IMR-90 (cell line): ENCODE measurements around the gene VPS13C. TPM values are rescaled to one million over a fixed set of nuclear protein-coding genes. Genes with fewer than 3 reads are reported as not detected.

Source experiments
- ATAC-seq: fragments of 200-7000 bp; cut with Tn5 transposase; 2 replicates; pipeline ENCODE4 v1.9.1; 2020; ENCODE audit warnings: low read depth, mild to moderate bottlenecking, moderate library complexity
- BruUV-seq: library from RNA; stranded (reverse); fragments of 400-500 nt; replicated peaks from 2 replicates; lab custom pipeline; 2021; lab: Mats Ljungman, UMichigan
- CTCF ChIA-PET: fragments of 300-600 bp; formaldehyde crosslinking; extraction: SDS; loops from one replicate; lab custom pipeline; 2021; ENCODE audit warnings: antibody characterized with exemption; lab: Yijun Ruan, JAX
- POLR2A ChIA-PET: fragments of 300-600 bp; sonication (Branson Sonifier 250); formaldehyde crosslinking; loops from one replicate; lab custom pipeline; 2022; ENCODE audit warnings: antibody characterized with exemption; ENCODE audit not compliant: unreplicated experiment; lab: Charles Lee
- DNase-seq: peaks from one replicate; pipeline ENCODE4 v3.0.0; 2013
- H2AFZ ChIP-seq: replicated peaks from 2 replicates; pipeline ENCODE3; 2013; ENCODE audit warnings: low read length, mild to moderate bottlenecking; ENCODE audit not compliant: poor library complexity
- H2AK5ac ChIP-seq: 2 replicates; pipeline ENCODE4 v1.6.1; 2013; ENCODE audit warnings: low read depth, low read length, inconsistent platforms
- H2AK9ac ChIP-seq: replicated peaks from 2 replicates; pipeline ENCODE3; 2013; ENCODE audit warnings: mild to moderate bottlenecking, low read depth, low read length, moderate library complexity; ENCODE audit not compliant: poor library complexity
- H2BK120ac ChIP-seq: 2 replicates; pipeline ENCODE4 v1.6.1; 2013; ENCODE audit warnings: low read depth, low read length, inconsistent platforms
- H2BK15ac ChIP-seq: 3 replicates; pipeline ENCODE4 v1.6.1; 2013; ENCODE audit warnings: low read depth, low read length, inconsistent platforms
- H2BK20ac ChIP-seq: 2 replicates; pipeline ENCODE4 v1.6.1; 2013; ENCODE audit warnings: low read depth, mild to moderate bottlenecking, inconsistent platforms, low read length, moderate library complexity
- H2BK5ac ChIP-seq: 2 replicates; pipeline ENCODE4 v1.6.1; 2013; ENCODE audit warnings: mild to moderate bottlenecking, low read depth, low read length, inconsistent platforms; ENCODE audit not compliant: poor library complexity, severe bottlenecking
- H3K14ac ChIP-seq: replicated peaks from 2 replicates; pipeline ENCODE4 v1.6.1; 2013; ENCODE audit warnings: low read depth, low read length, inconsistent platforms
- H3K18ac ChIP-seq: 2 replicates; pipeline ENCODE4 v1.6.1; 2013; ENCODE audit warnings: low read depth, low read length, control low read depth
- H3K23ac ChIP-seq: 2 replicates; pipeline ENCODE4 v1.6.1; 2013; ENCODE audit warnings: low read depth, low read length, inconsistent platforms
- H3K27ac ChIP-seq: 2 replicates; pipeline ENCODE4 v1.5.1; 2013; ENCODE audit warnings: mild to moderate bottlenecking, control low read depth, low read length; ENCODE audit not compliant: insufficient read depth
- H3K27me3 ChIP-seq: 2 replicates; pipeline ENCODE4 v1.6.1; 2013; ENCODE audit warnings: low read length; ENCODE audit not compliant: control insufficient read depth, insufficient read depth
- H3K36me3 ChIP-seq: 2 replicates; pipeline ENCODE4 v1.6.1; 2013; ENCODE audit warnings: low read length, mixed read lengths; ENCODE audit not compliant: control insufficient read depth, insufficient read depth
- H3K4ac ChIP-seq: 2 replicates; pipeline ENCODE4 v1.6.1; 2013; ENCODE audit warnings: low read depth, low read length, inconsistent platforms
- H3K4me1 ChIP-seq: 2 replicates; pipeline ENCODE4 v1.6.1; 2013; ENCODE audit warnings: low read length, mixed read lengths; ENCODE audit not compliant: control insufficient read depth, insufficient read depth
- H3K4me2 ChIP-seq: 2 replicates; pipeline ENCODE4 v1.6.1; 2013; ENCODE audit warnings: low read depth, mild to moderate bottlenecking, control low read depth, low read length, moderate library complexity
- H3K4me3 ChIP-seq: 2 replicates; pipeline ENCODE4 v1.5.1; 2013; ENCODE audit warnings: low read depth, mild to moderate bottlenecking, control low read depth, low read length, moderate library complexity; ENCODE audit not compliant: insufficient read depth
- H3K56ac ChIP-seq: 2 replicates; pipeline ENCODE4 v1.6.1; 2013; ENCODE audit warnings: low read length, inconsistent platforms; ENCODE audit not compliant: insufficient read depth; ENCODE audit errors: extremely low read depth
- H3K79me1 ChIP-seq, 2 experiments: 2 replicates each; pipeline ENCODE4 v1.6.1; 2013; ENCODE audit warnings: low read length in 2 of 2, inconsistent platforms in 1 of 2, low read depth in 1 of 2
- H3K9ac ChIP-seq: 2 replicates; pipeline ENCODE4 v1.6.1; 2013; ENCODE audit warnings: low read depth, low read length, control low read depth
- H3K9me1 ChIP-seq: 2 replicates; pipeline ENCODE4 v1.6.1; 2013; ENCODE audit warnings: low read length, inconsistent platforms; ENCODE audit not compliant: insufficient read depth
- H3K9me3 ChIP-seq: 2 replicates; pipeline ENCODE4 v1.6.1; 2013; ENCODE audit warnings: low read length; ENCODE audit not compliant: control insufficient read depth, insufficient read depth
- H4K20me1 ChIP-seq: 2 replicates; pipeline ENCODE4 v1.6.1; 2013; ENCODE audit warnings: low read length, inconsistent platforms; ENCODE audit not compliant: insufficient read depth
- H4K5ac ChIP-seq: 2 replicates; pipeline ENCODE4 v1.6.1; 2013; ENCODE audit warnings: mild to moderate bottlenecking, low read depth, low read length, control low read depth
- H4K8ac ChIP-seq, 2 experiments: 2 replicates each; pipeline ENCODE4 v1.6.1; 2013; ENCODE audit warnings: low read depth in 2 of 2, low read length in 2 of 2, control low read depth in 1 of 2, inconsistent platforms in 1 of 2
- H4K91ac ChIP-seq: 2 replicates; pipeline ENCODE4 v1.6.1; 2013; ENCODE audit warnings: low read depth, low read length, inconsistent platforms; ENCODE audit not compliant: insufficient read depth
- BHLHE40 ChIP-seq: fragments of 150-350 bp; IDR thresholded peaks from 2 replicates; pipeline ENCODE4 v1.6.1; 2016; ENCODE audit warnings: mild to moderate bottlenecking, low read depth, low read length
- CEBPB ChIP-seq: IDR thresholded peaks from 2 replicates; pipeline ENCODE4 v1.6.1; 2012; ENCODE audit warnings: low read depth, low read length, improper control_type of control experiment
- CHD1 ChIP-seq: IDR thresholded peaks from 2 replicates; pipeline ENCODE4 v1.6.1; 2012; ENCODE audit warnings: low read depth, low read length, improper control_type of control experiment
- CTCF ChIP-seq: conservative IDR thresholded peaks from 2 replicates; pipeline ENCODE4 v1.5.1; 2012; ENCODE audit warnings: mild to moderate bottlenecking, low read depth, low read length, improper control_type of control experiment
- FOS ChIP-seq: fragments of 150-350 bp; IDR thresholded peaks from 2 replicates; pipeline ENCODE4 v1.6.1; 2016; ENCODE audit warnings: low read depth, low read length
- MAZ ChIP-seq: IDR thresholded peaks from 2 replicates; pipeline ENCODE4 v1.6.1; 2012; ENCODE audit warnings: low read depth, mild to moderate bottlenecking, low read length, improper control_type of control experiment, moderate library complexity, borderline replicate concordance
- MXI1 ChIP-seq: IDR thresholded peaks from 2 replicates; pipeline ENCODE4 v1.6.1; 2012; ENCODE audit warnings: low read depth, mild to moderate bottlenecking, low read length, moderate library complexity, borderline replicate concordance
- NFE2L2 ChIP-seq: fragments of 150-350 bp; IDR thresholded peaks from 2 replicates; pipeline ENCODE4 v1.6.1; 2016; ENCODE audit warnings: low read depth, mild to moderate bottlenecking, low read length
- POLR2A ChIP-seq: IDR thresholded peaks from 2 replicates; pipeline ENCODE4 v1.6.1; 2012; ENCODE audit warnings: mild to moderate bottlenecking, low read depth, low read length
- RAD21 ChIP-seq: IDR thresholded peaks from 2 replicates; pipeline ENCODE4 v1.6.1; 2012; ENCODE audit warnings: low read length, improper control_type of control experiment
- RCOR1 ChIP-seq: IDR thresholded peaks from 2 replicates; pipeline ENCODE4 v1.6.1; 2012; ENCODE audit warnings: mild to moderate bottlenecking, low read length, improper control_type of control experiment; ENCODE audit not compliant: insufficient replicate concordance
- RFX5 ChIP-seq: IDR thresholded peaks from 2 replicates; pipeline ENCODE4 v1.8.0; 2012; ENCODE audit warnings: low read depth, mild to moderate bottlenecking, low read length, moderate library complexity
- SMC3 ChIP-seq: fragments of 150-350 bp; IDR thresholded peaks from 2 replicates; pipeline ENCODE4 v1.6.1; 2016; ENCODE audit warnings: low read depth, mild to moderate bottlenecking, antibody characterized with exemption, low read length, moderate library complexity
- USF2 ChIP-seq: fragments of 150-350 bp; IDR thresholded peaks from 2 replicates; pipeline ENCODE4 v1.6.1; 2017; ENCODE audit warnings: mild to moderate bottlenecking, antibody characterized with exemption, low read length, low read depth
- WGBS, 2 experiments: methylation state at CpG; one replicate each; pipeline versions ENCODE4 v1.1.5 to v1.1.7; 2013; ENCODE audit warnings: missing lambda C conversion rate in 2 of 2; ENCODE audit not compliant: insufficient read length in 1 of 2; ENCODE audit errors: extremely low coverage in 2 of 2; 5-methylcytosine and 5-hydroxymethylcytosine counted together
- dilution Hi-C: fragments of 300-500 bp; cut with HindIII; formaldehyde crosslinking; loops from one replicate; pipeline ENCODE4 v1.14.3; 2018; ENCODE audit warnings: low sequenced_read_pairs; ENCODE audit not compliant: unreplicated experiment
- in situ Hi-C: fragments of 300-500 bp; cut with MboI; formaldehyde crosslinking; loops from 3 replicates; pipeline ENCODE4 v1.14.3; 2019; ENCODE audit warnings: low sequenced_read_pairs, inconsistent platforms, mixed read lengths
- intact Hi-C: fragments of 100-400 bp; cut with micrococcal nuclease; formaldehyde crosslinking; loops from 2 replicates; pipeline ENCODE4 v1.10.0; 2022
- polyA plus RNA-seq, 3 experiments: library from polyadenylated mRNA; depleted of rRNA; stranded (reverse); fragments of >200 nt; gene quantifications; 2 replicates each; pipeline ENCODE4 v1.2.3, GENCODE V29; 2012; ENCODE audit warnings: low replicate concordance in 1 of 3
- total RNA-seq: library from RNA; depleted of rRNA; stranded (reverse); fragments of >200 nt; gene quantifications from 2 replicates; pipeline ENCODE4 v1.2.3, GENCODE V29; 2012
- TF ChIP-seq, protein P1 (sequence below): fragments of 150-350 bp; IDR thresholded peaks from 2 replicates; pipeline ENCODE4 v1.6.1; 2016; ENCODE audit warnings: low read depth, mild to moderate bottlenecking, low read length, moderate library complexity, borderline replicate concordance

The VPS13C gene
- total and polyA plus RNA-seq, 2 of the 4 experiments (the other 2 are of a cell fraction): 8.1 to 32.8 TPM

- no peaks in the 10 kb centered on the region for H3K4me1 ChIP-seq
- no peak overlapping the region for H3K4me3 ChIP-seq
- no peak overlapping the region for H2BK120ac ChIP-seq
- H3K4ac ChIP-seq: no peak overlapping the region
- POLR2A ChIA-PET: no interaction called here
- H3K18ac ChIP-seq: no peak overlapping the region
- H3K36me3 ChIP-seq: no peaks in the 10 kb centered on the region
- H2BK15ac ChIP-seq: no peak overlapping the region
- H3K9me1 ChIP-seq: no peaks in the 10 kb centered on the region; the same call in 1 of the 2 replicates
- no peak overlapping the region for H3K14ac ChIP-seq
- intact Hi-C loops: loop anchor here (10.0 kb wide), 1 partner anchor 191 kb away; no protein-coding TSS in a partner anchor
- CTCF ChIA-PET: no interaction called here
- H3K27me3 ChIP-seq: peaks cover 41% of the 10 kb centered on the region
- H3K56ac ChIP-seq: no peak overlapping the region
- DNase-seq (no peak), ATAC-seq (no peak)
- H4K8ac ChIP-seq: no peak overlapping the region
- in situ Hi-C loops: no loop called here
- H3K4me2 ChIP-seq: no peak overlapping the region
- no peak overlapping the region for H3K9ac ChIP-seq
- no peaks in the 10 kb centered on the region for H4K20me1 ChIP-seq
- H2BK5ac ChIP-seq: no peak overlapping the region
- no peak overlapping the region for H4K91ac ChIP-seq
- H3K27ac ChIP-seq: no peak overlapping the region
- no peak overlapping the region for H3K23ac ChIP-seq
- peaks cover 0 to 8% of the 10 kb centered on the region in 2 experiments; a peak in 2 of 4 replicates for H3K79me1 ChIP-seq
- no TSS peak for BruUV-seq
- no peak overlapping the region for H2BK20ac ChIP-seq
- H4K5ac ChIP-seq: no peak overlapping the region
- no peak overlapping the region for H2AFZ ChIP-seq
- no peaks in the 10 kb centered on the region for H3K9me3 ChIP-seq
- H2AK5ac ChIP-seq: no peak overlapping the region
- dilution Hi-C loops: no loop called here
- 83% methylated on average over 1 of the region's 6 CpGs; no CpG with 5 or more reads in 1 of the 2 experiments for WGBS, 2 experiments
- no peak overlapping the region for H2AK9ac ChIP-seq
- TF ChIP-seq BHLHE40: no peak
- TF ChIP-seq, protein P1, sequence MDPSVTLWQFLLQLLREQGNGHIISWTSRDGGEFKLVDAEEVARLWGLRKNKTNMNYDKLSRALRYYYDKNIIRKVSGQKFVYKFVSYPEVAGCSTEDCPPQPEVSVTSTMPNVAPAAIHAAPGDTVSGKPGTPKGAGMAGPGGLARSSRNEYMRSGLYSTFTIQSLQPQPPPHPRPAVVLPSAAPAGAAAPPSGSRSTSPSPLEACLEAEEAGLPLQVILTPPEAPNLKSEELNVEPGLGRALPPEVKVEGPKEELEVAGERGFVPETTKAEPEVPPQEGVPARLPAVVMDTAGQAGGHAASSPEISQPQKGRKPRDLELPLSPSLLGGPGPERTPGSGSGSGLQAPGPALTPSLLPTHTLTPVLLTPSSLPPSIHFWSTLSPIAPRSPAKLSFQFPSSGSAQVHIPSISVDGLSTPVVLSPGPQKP: no peak
- TF ChIP-seq RCOR1: no peak
- TF ChIP-seq FOS: no peak
- TF ChIP-seq CTCF: no peak
- TF ChIP-seq CEBPB: no peak
- no peak for TF ChIP-seq NFE2L2
- TF ChIP-seq RAD21: no peak
- no peak for TF ChIP-seq CHD1
- TF ChIP-seq POLR2A: no peak
- no peak for TF ChIP-seq MXI1
- TF ChIP-seq USF2: no peak
- TF ChIP-seq SMC3: no peak
- no peak for TF ChIP-seq MAZ
- no peak for TF ChIP-seq RFX5
These were observed 3.8 kb upstream of the VPS13C start for GRCh38 chr15:62063825-62064635.
